IMR-90 (cell line): Measurements from ENCODE around the gene REPIN1. TPM values are rescaled to one million over a fixed set of nuclear protein-coding genes. Genes with fewer than 3 reads are reported as not detected.

ENCODE experiments used
- ATAC-seq: fragments of 200-7000 bp; cut with Tn5 transposase; 2 replicates; pipeline ENCODE4 v1.9.1; 2020; ENCODE audit warnings: low read depth, mild to moderate bottlenecking, moderate library complexity
- BruUV-seq: library from RNA; stranded (reverse); fragments of 400-500 nt; replicated peaks from 2 replicates; lab custom pipeline; 2021; lab: Mats Ljungman, UMichigan
- CTCF ChIA-PET: fragments of 300-600 bp; formaldehyde crosslinking; extraction: SDS; loops from one replicate; lab custom pipeline; 2021; ENCODE audit warnings: antibody characterized with exemption; lab: Yijun Ruan, JAX
- POLR2A ChIA-PET: fragments of 300-600 bp; sonication (Branson Sonifier 250); formaldehyde crosslinking; loops from one replicate; lab custom pipeline; 2022; ENCODE audit warnings: antibody characterized with exemption; ENCODE audit not compliant: unreplicated experiment; lab: Charles Lee
- DNase-seq: peaks from one replicate; pipeline ENCODE4 v3.0.0; 2013
- H2AFZ ChIP-seq: replicated peaks from 2 replicates; pipeline ENCODE3; 2013; ENCODE audit warnings: low read length, mild to moderate bottlenecking; ENCODE audit not compliant: poor library complexity
- H2AK5ac ChIP-seq: 2 replicates; pipeline ENCODE4 v1.6.1; 2013; ENCODE audit warnings: low read depth, low read length, inconsistent platforms
- H2AK9ac ChIP-seq: replicated peaks from 2 replicates; pipeline ENCODE3; 2013; ENCODE audit warnings: mild to moderate bottlenecking, low read depth, low read length, moderate library complexity; ENCODE audit not compliant: poor library complexity
- H2BK120ac ChIP-seq: 2 replicates; pipeline ENCODE4 v1.6.1; 2013; ENCODE audit warnings: low read depth, low read length, inconsistent platforms
- H2BK15ac ChIP-seq: 3 replicates; pipeline ENCODE4 v1.6.1; 2013; ENCODE audit warnings: low read depth, low read length, inconsistent platforms
- H2BK20ac ChIP-seq: 2 replicates; pipeline ENCODE4 v1.6.1; 2013; ENCODE audit warnings: low read depth, mild to moderate bottlenecking, inconsistent platforms, low read length, moderate library complexity
- H2BK5ac ChIP-seq: 2 replicates; pipeline ENCODE4 v1.6.1; 2013; ENCODE audit warnings: mild to moderate bottlenecking, low read depth, low read length, inconsistent platforms; ENCODE audit not compliant: poor library complexity, severe bottlenecking
- H3K14ac ChIP-seq: replicated peaks from 2 replicates; pipeline ENCODE4 v1.6.1; 2013; ENCODE audit warnings: low read depth, low read length, inconsistent platforms
- H3K18ac ChIP-seq: 2 replicates; pipeline ENCODE4 v1.6.1; 2013; ENCODE audit warnings: low read depth, low read length, control low read depth
- H3K23ac ChIP-seq: 2 replicates; pipeline ENCODE4 v1.6.1; 2013; ENCODE audit warnings: low read depth, low read length, inconsistent platforms
- H3K27ac ChIP-seq: 2 replicates; pipeline ENCODE4 v1.5.1; 2013; ENCODE audit warnings: mild to moderate bottlenecking, control low read depth, low read length; ENCODE audit not compliant: insufficient read depth
- H3K27me3 ChIP-seq: 2 replicates; pipeline ENCODE4 v1.6.1; 2013; ENCODE audit warnings: low read length; ENCODE audit not compliant: control insufficient read depth, insufficient read depth
- H3K36me3 ChIP-seq: 2 replicates; pipeline ENCODE4 v1.6.1; 2013; ENCODE audit warnings: low read length, mixed read lengths; ENCODE audit not compliant: control insufficient read depth, insufficient read depth
- H3K4ac ChIP-seq: 2 replicates; pipeline ENCODE4 v1.6.1; 2013; ENCODE audit warnings: low read depth, low read length, inconsistent platforms
- H3K4me1 ChIP-seq: 2 replicates; pipeline ENCODE4 v1.6.1; 2013; ENCODE audit warnings: low read length, mixed read lengths; ENCODE audit not compliant: control insufficient read depth, insufficient read depth
- H3K4me2 ChIP-seq: 2 replicates; pipeline ENCODE4 v1.6.1; 2013; ENCODE audit warnings: low read depth, mild to moderate bottlenecking, control low read depth, low read length, moderate library complexity
- H3K4me3 ChIP-seq: 2 replicates; pipeline ENCODE4 v1.5.1; 2013; ENCODE audit warnings: low read depth, mild to moderate bottlenecking, control low read depth, low read length, moderate library complexity; ENCODE audit not compliant: insufficient read depth
- H3K56ac ChIP-seq: 2 replicates; pipeline ENCODE4 v1.6.1; 2013; ENCODE audit warnings: low read length, inconsistent platforms; ENCODE audit not compliant: insufficient read depth; ENCODE audit errors: extremely low read depth
- H3K79me1 ChIP-seq, 2 experiments: 2 replicates each; pipeline ENCODE4 v1.6.1; 2013; ENCODE audit warnings: low read length in 2 of 2, inconsistent platforms in 1 of 2, low read depth in 1 of 2
- H3K9ac ChIP-seq: 2 replicates; pipeline ENCODE4 v1.6.1; 2013; ENCODE audit warnings: low read depth, low read length, control low read depth
- H3K9me1 ChIP-seq: 2 replicates; pipeline ENCODE4 v1.6.1; 2013; ENCODE audit warnings: low read length, inconsistent platforms; ENCODE audit not compliant: insufficient read depth
- H3K9me3 ChIP-seq: 2 replicates; pipeline ENCODE4 v1.6.1; 2013; ENCODE audit warnings: low read length; ENCODE audit not compliant: control insufficient read depth, insufficient read depth
- H4K20me1 ChIP-seq: 2 replicates; pipeline ENCODE4 v1.6.1; 2013; ENCODE audit warnings: low read length, inconsistent platforms; ENCODE audit not compliant: insufficient read depth
- H4K5ac ChIP-seq: 2 replicates; pipeline ENCODE4 v1.6.1; 2013; ENCODE audit warnings: mild to moderate bottlenecking, low read depth, low read length, control low read depth
- H4K8ac ChIP-seq, 2 experiments: 2 replicates each; pipeline ENCODE4 v1.6.1; 2013; ENCODE audit warnings: low read depth in 2 of 2, low read length in 2 of 2, control low read depth in 1 of 2, inconsistent platforms in 1 of 2
- H4K91ac ChIP-seq: 2 replicates; pipeline ENCODE4 v1.6.1; 2013; ENCODE audit warnings: low read depth, low read length, inconsistent platforms; ENCODE audit not compliant: insufficient read depth
- CEBPB ChIP-seq: IDR thresholded peaks from 2 replicates; pipeline ENCODE4 v1.6.1; 2012; ENCODE audit warnings: low read depth, low read length, improper control_type of control experiment
- CHD1 ChIP-seq: IDR thresholded peaks from 2 replicates; pipeline ENCODE4 v1.6.1; 2012; ENCODE audit warnings: low read depth, low read length, improper control_type of control experiment
- FOS ChIP-seq: fragments of 150-350 bp; IDR thresholded peaks from 2 replicates; pipeline ENCODE4 v1.6.1; 2016; ENCODE audit warnings: low read depth, low read length
- MAFK ChIP-seq: IDR thresholded peaks from 2 replicates; pipeline ENCODE4 v1.6.1; 2012; ENCODE audit warnings: low read depth, low read length, improper control_type of control experiment
- MAZ ChIP-seq: IDR thresholded peaks from 2 replicates; pipeline ENCODE4 v1.6.1; 2012; ENCODE audit warnings: low read depth, mild to moderate bottlenecking, low read length, improper control_type of control experiment, moderate library complexity, borderline replicate concordance
- MXI1 ChIP-seq: IDR thresholded peaks from 2 replicates; pipeline ENCODE4 v1.6.1; 2012; ENCODE audit warnings: low read depth, mild to moderate bottlenecking, low read length, moderate library complexity, borderline replicate concordance
- RAD21 ChIP-seq: IDR thresholded peaks from 2 replicates; pipeline ENCODE4 v1.6.1; 2012; ENCODE audit warnings: low read length, improper control_type of control experiment
- WGBS, 2 experiments: methylation state at CpG; one replicate each; pipeline versions ENCODE4 v1.1.5 to v1.1.7; 2013; ENCODE audit warnings: missing lambda C conversion rate in 2 of 2; ENCODE audit not compliant: insufficient read length in 1 of 2; ENCODE audit errors: extremely low coverage in 2 of 2; 5-methylcytosine and 5-hydroxymethylcytosine counted together
- dilution Hi-C: fragments of 300-500 bp; cut with HindIII; formaldehyde crosslinking; loops from one replicate; pipeline ENCODE4 v1.14.3; 2018; ENCODE audit warnings: low sequenced_read_pairs; ENCODE audit not compliant: unreplicated experiment
- in situ Hi-C: fragments of 300-500 bp; cut with MboI; formaldehyde crosslinking; loops from 3 replicates; pipeline ENCODE4 v1.14.3; 2019; ENCODE audit warnings: low sequenced_read_pairs, inconsistent platforms, mixed read lengths
- intact Hi-C: fragments of 100-400 bp; cut with micrococcal nuclease; formaldehyde crosslinking; loops from 2 replicates; pipeline ENCODE4 v1.10.0; 2022
- polyA plus RNA-seq, 3 experiments: library from polyadenylated mRNA; depleted of rRNA; stranded (reverse); fragments of >200 nt; gene quantifications; 2 replicates each; pipeline ENCODE4 v1.2.3, GENCODE V29; 2012; ENCODE audit warnings: low replicate concordance in 1 of 3
- total RNA-seq: library from RNA; depleted of rRNA; stranded (reverse); fragments of >200 nt; gene quantifications from 2 replicates; pipeline ENCODE4 v1.2.3, GENCODE V29; 2012
- TF ChIP-seq, protein P1 (sequence below): fragments of 150-350 bp; IDR thresholded peaks from 2 replicates; pipeline ENCODE4 v1.6.1; 2017; ENCODE audit warnings: mild to moderate bottlenecking, antibody characterized with exemption, low read length, low read depth

REPIN1 gene
- total and polyA plus RNA-seq, 2 of the 4 experiments (the other 2 are of a cell fraction): 19.4 to 50.6 TPM

GRCh38 chr7:150365194-150365593 lies 3.4 kb upstream of the REPIN1 start:
- ChIA-PET POLR2A (no interaction called here), CTCF (no interaction called here)
- Histone ChIP-seq H2BK120ac (no peak overlapping the region), H3K9me3 (no peaks in the 10 kb centered on the region), H3K18ac (no peak overlapping the region), H2BK20ac (no peak overlapping the region), H3K4me3 (no peak overlapping the region), H3K14ac (no peak overlapping the region), H2AK5ac (no peak overlapping the region), H2AK9ac (no peak overlapping the region), H3K4me1 (peaks cover 7% of the 10 kb centered on the region), H3K4ac (no peak overlapping the region), H3K36me3 (0 out of 2 replicates have a peak, but pooled peaks cover 3% of the 10 kb centered on the region), H4K8ac (no peak overlapping the region), H3K9ac (no peak overlapping the region), H4K91ac (no peak overlapping the region), H4K5ac (no peak overlapping the region), H3K56ac (no peak overlapping the region), H3K23ac (no peak overlapping the region), H4K20me1 (no peaks in the 10 kb centered on the region), H3K79me1 (peaks cover 6 to 13% of the 10 kb centered on the region in 2 experiments; a peak in 3 of 4 replicates), H3K9me1 (no peaks in the 10 kb centered on the region), H3K4me2 (no peak overlapping the region), H2BK5ac (no peak overlapping the region), H2AFZ (no peak overlapping the region), H3K27ac (no peak overlapping the region), H2BK15ac (no peak overlapping the region), H3K27me3 (peaks cover 2% of the 10 kb centered on the region; the same call in 1 of the 2 replicates)
- dilution Hi-C loops: no loop called here
- DNase-seq: no peak
- no peak for ATAC-seq
- 94% methylated on average over 8 of the region's 10 CpGs; no CpG with 5 or more reads in 1 of the 2 experiments for WGBS, 2 experiments
- TF ChIP-seq MXI1 (no peak), RAD21 (no peak), FOS (no peak), CEBPB (no peak), MAZ (no peak), MAFK (no peak), CHD1 (no peak)
- TF ChIP-seq, protein P1, sequence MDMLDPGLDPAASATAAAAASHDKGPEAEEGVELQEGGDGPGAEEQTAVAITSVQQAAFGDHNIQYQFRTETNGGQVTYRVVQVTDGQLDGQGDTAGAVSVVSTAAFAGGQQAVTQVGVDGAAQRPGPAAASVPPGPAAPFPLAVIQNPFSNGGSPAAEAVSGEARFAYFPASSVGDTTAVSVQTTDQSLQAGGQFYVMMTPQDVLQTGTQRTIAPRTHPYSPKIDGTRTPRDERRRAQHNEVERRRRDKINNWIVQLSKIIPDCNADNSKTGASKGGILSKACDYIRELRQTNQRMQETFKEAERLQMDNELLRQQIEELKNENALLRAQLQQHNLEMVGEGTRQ: no peak
- BruUV-seq: no TSS peak
- intact Hi-C loops: no loop called here
- in situ Hi-C loops: no loop called here
